ENCODE data around the gene MYCN.

- TF ChIP-seq, protein P1, sequence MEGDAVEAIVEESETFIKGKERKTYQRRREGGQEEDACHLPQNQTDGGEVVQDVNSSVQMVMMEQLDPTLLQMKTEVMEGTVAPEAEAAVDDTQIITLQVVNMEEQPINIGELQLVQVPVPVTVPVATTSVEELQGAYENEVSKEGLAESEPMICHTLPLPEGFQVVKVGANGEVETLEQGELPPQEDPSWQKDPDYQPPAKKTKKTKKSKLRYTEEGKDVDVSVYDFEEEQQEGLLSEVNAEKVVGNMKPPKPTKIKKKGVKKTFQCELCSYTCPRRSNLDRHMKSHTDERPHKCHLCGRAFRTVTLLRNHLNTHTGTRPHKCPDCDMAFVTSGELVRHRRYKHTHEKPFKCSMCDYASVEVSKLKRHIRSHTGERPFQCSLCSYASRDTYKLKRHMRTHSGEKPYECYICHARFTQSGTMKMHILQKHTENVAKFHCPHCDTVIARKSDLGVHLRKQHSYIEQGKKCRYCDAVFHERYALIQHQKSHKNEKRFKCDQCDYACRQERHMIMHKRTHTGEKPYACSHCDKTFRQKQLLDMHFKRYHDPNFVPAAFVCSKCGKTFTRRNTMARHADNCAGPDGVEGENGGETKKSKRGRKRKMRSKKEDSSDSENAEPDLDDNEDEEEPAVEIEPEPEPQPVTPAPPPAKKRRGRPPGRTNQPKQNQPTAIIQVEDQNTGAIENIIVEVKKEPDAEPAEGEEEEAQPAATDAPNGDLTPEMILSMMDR (IDR thresholded peaks at IDR 0.05): no peak
- TF ChIP-seq ZFX (IDR thresholded peaks at IDR 0.05; ENCODE audit: borderline replicate concordance): no peak
These were observed 3.9 kb upstream of the MYCN start for GRCh38 chr2:15936277-15937104.
